Raji (cell line): ENCODE data around the gene WIZ.

Experiments used
- POLR2A ChIP-seq: IDR thresholded peaks from 2 replicates; pipeline ENCODE4 v1.6.1; 2011; ENCODE audit warnings: low read depth, low read length, control low read depth; ENCODE audit not compliant: insufficient read depth

WIZ gene

GRCh38 chr19:15430526-15431120 lies 19.1 kb downstream of the WIZ start:
- TF ChIP-seq POLR2A: no peak

DNA sequence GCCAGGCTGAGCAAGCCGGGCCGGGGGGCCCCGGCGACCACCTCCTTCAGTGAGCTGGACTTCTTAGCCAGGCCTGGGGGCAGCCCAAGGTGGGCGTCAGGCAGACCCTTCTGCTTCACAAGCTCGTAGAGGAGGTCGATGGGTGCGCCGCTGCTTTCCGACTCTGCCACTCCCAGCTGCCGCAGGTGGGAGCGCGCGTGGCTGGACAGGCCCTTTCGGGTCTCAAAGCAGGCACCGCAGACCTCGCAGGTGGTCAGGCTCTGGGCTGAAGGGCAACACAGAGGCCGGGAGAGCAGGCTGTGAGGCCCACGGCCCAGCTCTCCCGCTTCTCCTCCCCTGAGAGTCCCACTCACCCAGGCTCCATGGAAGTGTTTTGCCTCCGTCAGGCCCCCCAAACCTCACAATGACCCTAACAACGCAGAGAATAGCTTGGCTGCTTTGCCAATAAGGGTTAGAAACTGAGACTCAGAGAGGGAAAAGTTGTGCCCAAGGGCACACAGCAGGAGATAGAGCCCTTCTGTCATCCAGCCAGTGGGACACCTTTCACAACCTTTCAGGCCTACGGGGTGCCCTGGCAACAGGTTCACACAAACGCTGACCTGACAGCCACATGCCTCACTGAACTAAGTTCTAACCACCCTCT lies 19.8 kb downstream of the WIZ start:
- no peak for TF ChIP-seq POLR2A

DNA sequence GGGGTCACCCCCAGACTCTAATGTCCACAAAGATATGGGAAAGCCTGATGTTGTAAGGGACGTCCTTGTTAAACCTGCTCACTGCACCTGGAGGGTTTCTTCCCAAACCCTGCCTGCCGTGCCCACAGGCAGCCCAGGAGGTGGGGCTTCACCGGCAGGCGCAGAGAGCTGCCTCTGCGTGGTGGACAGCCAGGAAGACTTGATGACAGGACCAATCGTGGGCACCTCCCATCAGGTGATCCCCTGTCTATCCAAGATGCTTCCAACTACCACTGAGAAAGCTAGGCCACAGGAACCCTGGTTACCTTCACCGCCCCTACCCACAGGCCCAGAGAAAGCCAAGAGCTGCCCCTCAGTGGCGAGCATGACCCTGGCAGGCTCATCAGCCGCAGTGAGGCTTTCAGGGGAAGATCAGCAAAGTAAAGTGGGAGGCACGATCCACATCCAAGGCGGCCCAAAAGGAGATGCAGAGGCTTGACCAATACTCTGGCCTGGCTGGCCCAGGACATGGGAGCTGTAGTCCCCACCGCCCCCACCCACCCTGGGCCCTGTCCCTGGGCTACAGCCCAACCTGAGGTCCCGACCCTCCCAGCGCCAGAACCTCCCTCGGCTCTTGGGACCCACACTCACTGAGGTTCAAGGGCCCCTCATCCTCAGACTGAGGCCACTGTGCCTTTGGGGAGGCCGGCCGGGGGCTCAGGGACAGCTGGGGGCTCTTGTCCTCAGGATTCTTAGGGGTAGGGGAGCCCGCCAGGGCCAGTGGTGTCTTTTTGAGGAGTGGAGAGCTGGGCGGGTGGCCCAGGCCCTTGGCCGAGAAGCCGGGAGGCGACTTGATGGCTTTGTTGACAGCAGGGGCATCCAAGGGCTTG lies 20.6 kb downstream of the WIZ start:
- TF ChIP-seq POLR2A: no peak

DNA sequence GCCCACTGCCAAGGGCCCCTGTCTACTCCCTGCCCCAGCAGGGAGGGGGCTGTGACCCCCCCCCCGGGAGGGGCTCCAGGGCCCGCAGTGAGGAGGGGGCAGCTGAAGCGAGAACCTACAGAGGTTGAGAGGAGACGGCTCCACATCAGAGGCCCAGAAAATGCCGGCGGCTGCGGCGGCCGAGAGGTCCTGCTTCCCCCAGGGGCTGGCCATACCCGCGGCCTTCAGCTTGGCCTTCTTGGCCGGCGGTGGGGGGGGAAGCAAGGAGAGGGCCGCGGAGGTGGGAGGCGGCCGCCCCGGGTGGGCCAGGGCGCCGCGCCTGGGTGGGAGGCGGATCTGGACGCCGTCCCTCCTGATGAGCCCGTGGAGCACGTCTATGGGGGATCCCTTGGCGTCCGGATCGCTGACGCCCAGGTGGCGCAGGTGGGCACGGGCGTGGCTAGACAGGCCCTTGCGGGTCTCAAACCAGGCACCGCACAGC lies 21.7 kb downstream of the WIZ start:
- TF ChIP-seq POLR2A: no peak

DNA sequence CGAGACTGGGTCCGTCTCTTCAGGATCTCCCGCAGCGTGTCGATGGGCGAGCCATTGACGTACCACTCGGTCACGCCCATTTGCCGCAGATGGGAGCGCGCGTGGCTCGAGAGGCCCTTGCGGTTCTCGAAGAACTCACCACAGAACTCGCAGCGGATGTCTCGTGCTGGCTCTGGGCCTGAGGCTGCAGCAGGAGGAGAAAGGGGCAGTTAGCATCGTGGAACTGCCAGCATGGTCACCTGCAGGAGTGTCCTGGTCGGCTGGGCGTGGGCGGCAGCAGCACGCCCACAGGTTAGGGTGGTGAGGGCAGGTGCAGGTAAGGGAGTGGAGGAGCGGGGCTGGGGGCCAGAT lies 22.4 kb downstream of the WIZ start:
- TF ChIP-seq POLR2A: no peak

- TF ChIP-seq POLR2A: no peak
Measured at GRCh38 chr19:15426485-15427349, 23.0 kb downstream of the WIZ start.

GRCh38 chr19:15425321-15425950 lies 24.3 kb downstream of the WIZ start:
- TF ChIP-seq POLR2A: no peak

DNA sequence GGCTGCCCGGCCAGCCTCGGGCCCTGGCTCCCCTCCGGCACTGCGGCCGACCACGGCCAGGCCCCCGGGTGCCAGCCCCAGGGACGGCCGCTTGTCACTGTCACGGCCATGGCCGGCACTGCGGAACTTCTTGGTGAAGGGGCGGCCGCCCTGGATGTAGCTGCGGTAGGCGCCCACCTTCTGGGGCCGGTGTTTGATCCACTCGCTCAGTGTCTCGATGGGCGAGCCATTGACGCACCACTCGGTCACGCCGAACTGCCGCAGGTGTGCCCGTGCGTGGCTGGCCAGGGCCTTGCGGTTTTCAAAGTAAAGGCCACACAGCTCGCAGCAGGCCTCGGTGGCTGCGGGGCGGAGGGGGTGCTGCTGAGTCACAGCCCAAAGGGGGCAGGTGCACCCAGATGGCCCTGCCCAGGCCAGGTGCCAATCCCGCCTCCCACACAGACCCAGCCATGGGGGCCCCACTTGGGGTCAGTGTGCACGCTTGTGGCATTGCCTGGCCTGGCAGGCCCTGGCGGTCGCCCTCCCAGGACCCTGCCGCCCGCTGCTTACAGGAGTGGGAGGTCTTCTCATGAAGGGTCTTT lies 25.0 kb downstream of the WIZ start:
- TF ChIP-seq POLR2A: no peak

- TF ChIP-seq POLR2A: no peak
Measured at GRCh38 chr19:15424121-15424520, 25.6 kb downstream of the WIZ start.

GRCh38 chr19:15423130-15423529 lies 26.6 kb downstream of the WIZ start:
- no peak for TF ChIP-seq POLR2A

DNA sequence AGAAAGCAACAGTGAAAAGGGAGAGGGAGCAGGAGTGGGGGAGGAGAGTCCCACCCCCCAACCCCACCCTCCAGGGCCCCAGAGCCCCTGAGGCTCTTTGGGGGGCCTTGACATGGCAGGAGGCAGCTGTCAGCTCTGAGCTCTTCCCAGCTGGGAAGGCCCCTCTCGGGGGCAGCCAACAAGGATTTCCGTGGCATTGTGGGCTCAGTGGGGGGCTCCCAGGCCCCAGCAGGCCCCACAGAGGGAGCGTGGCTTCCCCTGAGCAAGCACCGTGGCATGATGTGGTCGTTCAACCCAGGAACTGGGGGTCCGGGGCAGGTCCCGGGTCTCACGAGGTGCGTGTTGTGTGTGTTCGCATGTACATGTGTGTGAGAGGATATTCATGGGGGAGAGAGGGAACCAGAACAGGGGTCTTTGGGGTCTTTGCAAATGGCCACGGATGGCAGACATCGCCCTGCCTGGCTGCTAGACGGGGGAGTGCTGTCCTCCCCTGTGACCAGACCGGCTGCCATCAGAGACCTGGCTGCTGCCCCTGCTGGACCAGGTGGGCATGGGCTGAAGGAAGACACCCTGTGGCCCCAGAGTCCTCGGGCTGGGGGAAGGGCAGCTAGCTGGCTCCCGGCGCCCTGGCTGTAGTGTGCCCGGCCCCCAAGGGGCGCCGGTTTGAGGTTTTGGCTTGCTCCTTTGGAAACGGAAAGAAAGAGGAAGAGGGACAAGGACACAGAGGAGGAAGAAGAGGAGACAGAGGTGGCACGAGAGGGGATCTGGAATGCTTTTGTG lies 27.3 kb downstream of the WIZ start:
- TF ChIP-seq POLR2A: no peak

DNA sequence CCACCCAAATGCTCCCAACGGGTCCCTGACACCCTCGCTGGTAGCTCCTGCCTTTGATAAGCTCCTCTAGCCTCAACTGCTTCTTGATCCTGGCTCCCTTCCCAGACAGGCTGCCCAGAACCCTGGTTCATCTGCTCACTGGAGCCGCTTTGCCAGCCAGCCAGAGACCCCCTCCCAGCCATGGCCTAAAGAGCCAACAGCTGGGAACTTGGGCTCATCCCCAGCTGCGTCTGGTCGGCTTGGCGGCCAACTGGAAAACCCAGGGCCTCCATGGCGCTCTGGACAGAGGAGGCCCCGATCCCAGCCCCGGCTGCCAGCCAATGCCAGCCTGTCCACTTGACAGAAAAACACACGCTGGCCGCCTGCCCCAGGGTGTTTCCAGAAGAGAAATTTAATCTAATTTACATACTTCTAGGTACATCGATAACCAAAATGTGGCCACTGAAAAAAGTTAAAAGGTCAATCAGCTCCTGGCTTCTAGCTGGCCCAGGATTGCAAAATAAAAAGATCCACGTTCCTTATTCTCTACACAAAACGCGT lies 28.0 kb downstream of the WIZ start:
- no peak for TF ChIP-seq POLR2A

- no peak for TF ChIP-seq POLR2A
Measured at GRCh38 chr19:15421136-15421695, 28.5 kb downstream of the WIZ start.
